ENCODE measurements around the gene CD99L2.
A peak's percentile ranks its signal among the peaks of the same experiment; 100 is the strongest.

The CD99L2 gene, protein sequence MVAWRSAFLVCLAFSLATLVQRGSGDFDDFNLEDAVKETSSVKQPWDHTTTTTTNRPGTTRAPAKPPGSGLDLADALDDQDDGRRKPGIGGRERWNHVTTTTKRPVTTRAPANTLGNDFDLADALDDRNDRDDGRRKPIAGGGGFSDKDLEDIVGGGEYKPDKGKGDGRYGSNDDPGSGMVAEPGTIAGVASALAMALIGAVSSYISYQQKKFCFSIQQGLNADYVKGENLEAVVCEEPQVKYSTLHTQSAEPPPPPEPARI

DNA sequence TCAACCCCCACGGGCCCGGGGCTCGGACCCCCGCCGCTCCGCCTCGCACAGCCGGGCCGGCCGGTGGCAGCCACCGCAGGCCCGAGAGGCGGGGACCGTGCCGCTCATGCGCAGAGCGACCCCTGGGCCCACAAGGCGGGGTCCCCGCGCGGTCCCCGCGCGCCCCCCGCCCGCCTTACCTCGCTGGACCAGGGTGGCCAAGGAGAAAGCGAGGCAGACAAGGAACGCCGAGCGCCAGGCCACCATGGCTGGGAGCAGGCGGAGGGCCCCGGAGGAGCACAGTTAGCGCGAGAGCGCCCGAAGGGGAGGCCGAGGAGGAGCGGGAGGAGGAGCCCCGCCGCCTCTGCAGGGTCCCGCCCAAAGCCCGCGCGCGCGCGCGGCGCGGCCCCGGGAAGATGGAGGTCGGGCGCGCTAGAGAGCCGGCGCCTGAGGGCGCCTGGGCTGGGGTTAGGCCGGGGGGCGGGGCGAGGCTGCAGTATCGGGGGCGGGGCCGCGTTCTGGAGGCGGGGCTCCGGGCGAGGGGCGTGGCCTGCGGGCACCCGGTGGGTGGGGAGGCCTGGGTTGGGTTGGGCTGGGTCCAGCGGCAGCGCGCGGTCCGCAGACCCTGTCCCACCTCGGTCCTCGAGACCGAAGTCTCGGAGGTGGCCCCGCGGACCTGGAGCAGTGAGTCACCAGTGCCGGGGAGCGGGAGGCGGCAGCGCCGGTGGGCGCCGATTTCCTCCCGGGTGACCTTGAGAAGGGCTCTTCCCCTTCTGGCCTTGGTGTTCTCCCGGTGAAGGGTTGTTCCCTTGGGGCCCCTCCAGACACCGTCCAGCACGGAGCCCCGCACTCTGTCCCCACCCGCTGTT, at the start of gene CD99L2:
TSS of gene CD99L2 (minus strand) at position 326 of the 848 bp plus-strand sequence. CDS start at position 246, 80 bp downstream.
- Histone ChIP-seq H3K4me1 (ENCODE audit: control insufficient read depth, insufficient read depth, low read length) (no peaks in the 10 kb centered on the region), H3K9ac (ENCODE audit: low read length) (peak within 1 kb of the TSS; percentile 60), H3K36me3 (ENCODE audit: control insufficient read depth, insufficient read depth, low read length) (no peaks in the 10 kb centered on the region), H3K27me3 (ENCODE audit: control insufficient read depth, insufficient read depth, low read length) (no peaks in the 10 kb centered on the region), H3K4me3 (ENCODE audit: low read length) (peak within 1 kb of the TSS; percentile 80), H3K27ac (ENCODE audit: low read depth, low read length) (peak within 1 kb of the TSS; percentile 72)

DNA sequence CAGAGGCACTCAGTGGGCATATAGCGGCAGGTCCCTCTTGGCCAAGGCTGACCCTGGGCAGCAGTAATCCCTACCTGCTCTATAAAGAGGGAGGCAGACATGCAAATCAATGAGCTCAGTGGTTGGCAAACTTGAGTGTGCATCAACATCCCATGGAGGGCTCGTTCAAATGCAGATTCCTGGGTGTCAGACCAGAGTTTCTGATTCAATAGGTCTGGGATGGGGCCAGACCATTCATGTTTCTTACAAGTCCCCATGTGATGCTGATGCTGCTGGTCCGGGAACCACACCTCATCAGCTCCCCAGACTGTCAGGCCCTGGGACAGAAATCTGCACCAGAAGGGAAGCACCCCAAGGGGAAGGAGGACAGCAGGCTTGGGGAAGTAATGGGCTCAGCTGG, 45.8 kb upstream of the CD99L2 start:
- Histone ChIP-seq H3K27ac (ENCODE audit: low read depth, low read length) (no peak overlapping the region), H3K9ac (ENCODE audit: low read length) (no peak overlapping the region), H3K4me1 (ENCODE audit: control insufficient read depth, insufficient read depth, low read length) (no peaks in the 10 kb centered on the region), H3K36me3 (ENCODE audit: control insufficient read depth, insufficient read depth, low read length) (no peaks in the 10 kb centered on the region), H3K4me3 (ENCODE audit: low read length) (no peak overlapping the region), H3K27me3 (ENCODE audit: control insufficient read depth, insufficient read depth, low read length) (no peaks in the 10 kb centered on the region)

DNA sequence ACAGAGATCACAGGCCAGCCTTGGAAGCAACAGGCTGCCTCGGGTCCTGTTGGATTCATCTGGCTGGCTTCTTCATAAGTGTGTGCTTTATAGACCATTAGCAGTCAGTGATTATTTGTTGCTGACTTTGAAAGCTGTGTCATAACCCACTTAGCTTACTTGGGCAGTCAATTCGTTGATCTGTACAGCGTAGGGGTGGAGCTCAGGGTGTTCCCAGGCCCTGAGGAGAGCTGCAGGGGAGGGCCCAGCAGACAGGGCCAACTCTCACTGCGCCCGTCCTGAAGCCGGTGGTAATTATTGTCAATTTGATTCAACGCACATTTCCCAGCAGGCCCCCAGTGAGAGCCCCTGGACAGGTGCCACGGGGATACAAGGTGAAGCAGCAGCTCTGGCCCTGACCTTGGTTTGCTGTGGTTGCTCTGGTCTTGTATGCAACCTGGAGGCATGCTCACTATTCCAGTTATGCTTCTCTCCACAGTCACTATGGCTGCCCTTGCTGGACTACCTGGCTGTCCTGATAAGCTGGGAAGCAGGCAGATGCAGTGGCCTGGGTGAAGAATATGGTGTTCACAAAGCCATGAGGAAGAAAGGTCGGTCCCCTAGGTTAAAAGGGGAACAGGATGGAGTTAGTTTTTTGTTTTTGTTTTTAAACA, 44.6 kb upstream of the CD99L2 start:
- H3K36me3 ChIP-seq (ENCODE audit: control insufficient read depth, insufficient read depth, low read length), result no peaks in the 10 kb centered on the region
- H3K4me3 ChIP-seq (ENCODE audit: low read length), result no peak overlapping the region
- no peaks in the 10 kb centered on the region for H3K27me3 ChIP-seq (ENCODE audit: control insufficient read depth, insufficient read depth, low read length)
- no peak overlapping the region for H3K27ac ChIP-seq (ENCODE audit: low read depth, low read length)
- H3K9ac ChIP-seq (ENCODE audit: low read length), result no peak overlapping the region
- H3K4me1 ChIP-seq (ENCODE audit: control insufficient read depth, insufficient read depth, low read length), result no peaks in the 10 kb centered on the region

DNA sequence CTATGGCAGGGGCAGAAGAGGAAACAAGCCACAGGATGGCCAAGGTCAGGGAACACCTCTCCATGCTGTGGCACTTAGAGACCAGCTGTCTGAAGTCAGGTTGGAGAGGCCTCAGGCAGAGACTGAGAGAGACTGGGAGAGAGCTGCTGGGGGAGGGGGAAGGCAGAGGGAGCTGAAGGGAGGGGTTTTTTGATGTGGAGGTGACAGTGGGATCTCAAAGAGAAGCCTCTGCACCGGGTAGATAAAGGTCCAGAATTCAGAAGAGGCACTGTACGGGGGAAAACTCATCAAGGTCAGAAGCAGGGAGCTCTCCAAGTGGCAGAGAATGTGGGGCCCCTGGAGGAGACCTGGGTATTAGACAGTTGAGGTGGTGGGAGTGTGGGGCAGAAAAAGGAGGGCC, 43.1 kb upstream of the CD99L2 start:
- H3K9ac ChIP-seq (ENCODE audit: low read length), result no peak overlapping the region
- no peaks in the 10 kb centered on the region for H3K27me3 ChIP-seq (ENCODE audit: control insufficient read depth, insufficient read depth, low read length)
- no peak overlapping the region for H3K27ac ChIP-seq (ENCODE audit: low read depth, low read length)
- no peaks in the 10 kb centered on the region for H3K36me3 ChIP-seq (ENCODE audit: control insufficient read depth, insufficient read depth, low read length)
- H3K4me1 ChIP-seq (ENCODE audit: control insufficient read depth, insufficient read depth, low read length), result no peaks in the 10 kb centered on the region
- H3K4me3 ChIP-seq (ENCODE audit: low read length), result no peak overlapping the region

DNA sequence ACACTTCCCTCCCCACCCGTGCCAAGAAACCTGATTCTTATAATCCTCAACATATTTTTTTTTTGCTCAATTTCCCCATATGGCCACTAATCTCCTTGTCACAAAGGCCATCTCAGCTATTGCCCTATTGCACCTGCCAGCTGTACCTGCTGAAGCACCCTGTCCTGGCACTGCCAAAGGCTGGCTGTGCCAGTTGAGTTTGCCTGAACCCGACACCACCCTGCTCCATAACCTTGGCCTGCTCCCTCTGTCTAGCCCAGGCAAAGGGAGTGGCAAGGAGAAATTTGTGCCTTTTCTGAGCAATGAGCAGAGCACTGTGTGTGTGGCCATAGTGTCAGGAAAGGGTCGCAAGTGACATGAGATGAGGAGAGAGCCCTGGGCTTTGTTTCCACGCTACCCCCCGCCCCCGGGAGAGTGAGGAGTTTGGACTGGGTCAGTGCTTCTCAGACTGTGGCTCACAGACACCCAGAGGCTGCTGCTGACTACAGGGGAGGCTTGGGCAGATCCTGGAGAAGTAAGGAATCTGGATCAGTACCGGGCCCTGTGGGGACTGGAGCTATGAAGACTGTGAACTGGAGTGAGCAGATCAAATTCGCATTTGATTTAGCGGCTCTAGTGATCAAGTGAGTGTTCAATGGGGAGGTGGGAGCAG, 42.5 kb upstream of the CD99L2 start:
- Histone ChIP-seq H3K9ac (ENCODE audit: low read length) (no peak overlapping the region), H3K4me3 (ENCODE audit: low read length) (no peak overlapping the region), H3K36me3 (ENCODE audit: control insufficient read depth, insufficient read depth, low read length) (no peaks in the 10 kb centered on the region), H3K27ac (ENCODE audit: low read depth, low read length) (no peak overlapping the region), H3K4me1 (ENCODE audit: control insufficient read depth, insufficient read depth, low read length) (no peaks in the 10 kb centered on the region), H3K27me3 (ENCODE audit: control insufficient read depth, insufficient read depth, low read length) (no peaks in the 10 kb centered on the region)

DNA sequence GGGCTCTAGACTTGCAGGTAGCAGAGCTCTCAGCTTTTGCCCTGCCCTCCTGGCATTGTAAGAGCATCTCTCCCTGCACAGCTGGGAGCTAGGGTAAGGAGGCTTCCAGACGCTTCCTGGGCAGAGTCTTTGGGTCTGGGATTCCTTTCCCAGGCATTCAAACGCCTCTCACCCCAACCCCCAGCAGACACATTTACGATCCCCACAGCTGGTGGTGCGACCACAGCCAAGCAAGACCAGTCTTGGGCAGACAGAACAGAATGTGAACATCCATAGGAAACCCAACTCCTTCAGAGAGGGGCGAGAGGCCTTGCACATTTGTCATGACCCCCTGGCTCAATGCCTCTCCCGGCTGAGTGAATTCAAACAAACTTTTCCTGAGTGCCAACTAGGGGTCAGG, 38.1 kb upstream of the CD99L2 start:
- no peaks in the 10 kb centered on the region for H3K4me1 ChIP-seq (ENCODE audit: control insufficient read depth, insufficient read depth, low read length)
- no peaks in the 10 kb centered on the region for H3K27me3 ChIP-seq (ENCODE audit: control insufficient read depth, insufficient read depth, low read length)
- H3K9ac ChIP-seq (ENCODE audit: low read length), result no peak overlapping the region
- no peak overlapping the region for H3K27ac ChIP-seq (ENCODE audit: low read depth, low read length)
- H3K4me3 ChIP-seq (ENCODE audit: low read length), result no peak overlapping the region
- H3K36me3 ChIP-seq (ENCODE audit: control insufficient read depth, insufficient read depth, low read length), result no peaks in the 10 kb centered on the region

DNA sequence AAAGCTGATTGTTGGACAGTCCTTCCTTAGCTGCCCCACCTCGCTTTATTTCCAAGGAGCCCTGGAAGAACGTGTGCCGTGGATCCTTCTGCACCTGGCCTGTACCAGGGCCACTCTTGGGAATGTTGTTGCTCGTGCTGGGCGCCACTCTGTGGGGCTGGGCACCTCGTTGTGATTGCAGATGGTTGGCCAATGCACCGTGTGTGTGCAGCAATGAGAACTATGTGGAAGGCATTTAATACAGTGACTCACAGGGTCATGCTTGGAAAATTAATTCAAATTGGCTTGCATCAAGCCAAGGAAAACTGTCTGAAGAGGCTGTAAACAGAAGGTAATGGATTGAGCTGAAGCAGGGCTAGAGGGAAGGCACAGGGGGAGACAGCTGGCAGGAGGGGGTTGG, 37.0 kb upstream of the CD99L2 start:
- Histone ChIP-seq H3K4me3 (ENCODE audit: low read length) (no peak overlapping the region), H3K27ac (ENCODE audit: low read depth, low read length) (no peak overlapping the region), H3K9ac (ENCODE audit: low read length) (no peak overlapping the region), H3K36me3 (ENCODE audit: control insufficient read depth, insufficient read depth, low read length) (no peaks in the 10 kb centered on the region), H3K27me3 (ENCODE audit: control insufficient read depth, insufficient read depth, low read length) (no peaks in the 10 kb centered on the region), H3K4me1 (ENCODE audit: control insufficient read depth, insufficient read depth, low read length) (no peaks in the 10 kb centered on the region)

DNA sequence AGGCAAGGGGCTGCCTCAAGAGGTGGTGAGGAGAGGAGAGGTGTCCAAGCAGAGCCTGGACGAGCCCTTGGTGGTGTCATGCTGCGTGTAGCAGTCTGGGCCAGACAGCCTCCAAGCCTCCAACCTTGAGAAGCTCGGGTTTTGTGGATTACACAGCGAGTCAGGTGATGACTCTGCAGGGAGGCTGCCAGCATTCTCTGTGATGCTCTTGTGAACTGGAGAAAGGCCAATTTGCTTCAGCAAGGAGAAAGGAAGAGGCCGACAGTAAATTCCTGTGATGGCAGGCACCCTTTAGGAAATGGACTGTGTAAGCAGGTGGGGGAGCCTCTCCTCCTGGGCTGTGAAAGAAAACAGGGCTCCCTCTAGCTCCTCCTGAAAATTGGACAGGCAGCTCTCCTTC, 36.0 kb upstream of the CD99L2 start:
- no peak overlapping the region for H3K9ac ChIP-seq (ENCODE audit: low read length)
- no peaks in the 10 kb centered on the region for H3K4me1 ChIP-seq (ENCODE audit: control insufficient read depth, insufficient read depth, low read length)
- no peak overlapping the region for H3K4me3 ChIP-seq (ENCODE audit: low read length)
- no peaks in the 10 kb centered on the region for H3K36me3 ChIP-seq (ENCODE audit: control insufficient read depth, insufficient read depth, low read length)
- peak overlapping the region; percentile 10 for H3K27ac ChIP-seq (ENCODE audit: low read depth, low read length)
- no peaks in the 10 kb centered on the region for H3K27me3 ChIP-seq (ENCODE audit: control insufficient read depth, insufficient read depth, low read length)

DNA sequence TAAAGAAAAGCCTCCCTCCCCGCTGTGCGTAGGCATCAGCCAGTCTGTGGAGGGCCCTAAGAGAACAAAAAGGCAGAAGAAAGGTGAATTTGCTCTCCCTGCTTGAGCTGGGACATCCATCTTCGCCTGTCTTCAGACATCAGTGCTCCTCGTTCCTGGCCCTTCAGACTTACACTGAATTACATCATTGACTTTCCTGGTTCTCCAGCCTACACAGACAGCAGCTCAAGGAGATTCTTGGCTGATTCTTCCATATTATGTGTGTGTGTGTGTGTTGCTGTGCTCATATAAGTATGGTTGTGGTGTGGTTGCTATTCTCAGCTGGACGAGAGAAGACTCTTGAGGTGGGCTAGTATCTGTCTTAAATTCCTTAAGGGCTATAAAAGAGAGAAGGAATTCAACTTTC, 35.5 kb upstream of the CD99L2 start:
- Histone ChIP-seq H3K4me3 (ENCODE audit: low read length) (no peak overlapping the region), H3K27me3 (ENCODE audit: control insufficient read depth, insufficient read depth, low read length) (no peaks in the 10 kb centered on the region), H3K9ac (ENCODE audit: low read length) (no peak overlapping the region), H3K27ac (ENCODE audit: low read depth, low read length) (peak overlapping the region; percentile 10), H3K36me3 (ENCODE audit: control insufficient read depth, insufficient read depth, low read length) (no peaks in the 10 kb centered on the region), H3K4me1 (ENCODE audit: control insufficient read depth, insufficient read depth, low read length) (no peaks in the 10 kb centered on the region)

DNA sequence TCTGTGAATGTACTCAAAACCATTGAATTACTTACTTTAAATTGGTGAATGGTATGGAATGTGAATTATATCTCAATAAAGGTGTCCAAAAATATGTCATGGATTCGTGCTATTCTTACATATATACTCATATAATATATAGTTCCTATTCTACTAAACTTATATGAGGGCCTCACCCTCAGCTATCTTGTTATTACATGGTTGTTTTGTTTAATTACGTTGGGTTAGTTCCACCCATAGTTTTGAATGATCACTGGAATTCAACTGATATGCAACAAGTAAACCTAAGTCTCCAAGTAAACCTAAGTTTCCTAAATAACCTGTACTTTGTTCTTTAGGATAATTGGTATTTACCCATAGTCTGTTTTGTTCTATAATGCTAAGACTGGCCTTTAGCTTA, 30.6 kb upstream of the CD99L2 start:
- Histone ChIP-seq H3K27ac (ENCODE audit: low read depth, low read length) (no peak overlapping the region), H3K4me3 (ENCODE audit: low read length) (no peak overlapping the region), H3K4me1 (ENCODE audit: control insufficient read depth, insufficient read depth, low read length) (no peaks in the 10 kb centered on the region), H3K36me3 (ENCODE audit: control insufficient read depth, insufficient read depth, low read length) (no peaks in the 10 kb centered on the region), H3K9ac (ENCODE audit: low read length) (no peak overlapping the region), H3K27me3 (ENCODE audit: control insufficient read depth, insufficient read depth, low read length) (no peaks in the 10 kb centered on the region)

DNA sequence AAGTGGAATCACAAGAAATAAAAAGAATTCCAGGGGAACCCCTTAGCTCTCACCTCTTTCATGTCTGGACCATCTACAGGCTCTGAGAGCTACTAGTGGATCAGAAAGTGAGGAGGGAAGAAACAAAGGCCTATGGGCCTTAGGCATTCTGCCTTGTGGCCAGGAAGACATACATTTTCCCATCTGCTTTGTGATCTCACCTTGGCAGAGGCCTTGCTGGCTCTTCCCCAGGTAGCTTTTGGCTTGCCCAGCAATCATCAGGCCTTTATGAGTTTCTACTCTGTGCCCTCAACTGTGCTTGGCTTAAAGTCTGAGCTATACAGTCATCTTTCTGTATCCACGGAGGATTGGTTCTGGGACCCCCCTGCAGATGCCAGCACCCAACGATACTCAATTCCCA, 28.3 kb upstream of the CD99L2 start:
- H3K27ac ChIP-seq (ENCODE audit: low read depth, low read length), result no peak overlapping the region
- H3K4me1 ChIP-seq (ENCODE audit: control insufficient read depth, insufficient read depth, low read length), result no peaks in the 10 kb centered on the region
- no peaks in the 10 kb centered on the region for H3K36me3 ChIP-seq (ENCODE audit: control insufficient read depth, insufficient read depth, low read length)
- no peaks in the 10 kb centered on the region for H3K27me3 ChIP-seq (ENCODE audit: control insufficient read depth, insufficient read depth, low read length)
- H3K4me3 ChIP-seq (ENCODE audit: low read length), result no peak overlapping the region
- H3K9ac ChIP-seq (ENCODE audit: low read length), result no peak overlapping the region

DNA sequence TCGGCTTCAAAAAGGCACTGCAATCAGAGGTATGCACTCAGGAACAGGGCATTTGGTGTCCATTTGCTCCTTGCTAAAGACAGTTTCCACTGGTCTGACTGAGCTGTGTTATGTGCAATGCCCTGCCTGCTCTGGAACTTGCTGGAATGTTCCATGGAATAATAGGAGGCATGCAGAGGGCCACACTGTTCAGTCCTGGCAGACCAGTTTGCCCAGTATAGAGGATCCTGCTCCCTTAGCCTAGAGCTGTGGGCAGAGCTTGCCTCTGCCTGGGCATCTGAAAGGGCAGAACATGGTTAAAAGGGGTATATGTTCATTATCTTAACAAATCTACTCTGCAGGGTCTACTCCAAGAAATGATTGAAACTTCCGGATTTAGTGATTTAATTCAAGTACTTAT, 27.8 kb upstream of the CD99L2 start:
- H3K27ac ChIP-seq (ENCODE audit: low read depth, low read length), result no peak overlapping the region
- no peak overlapping the region for H3K9ac ChIP-seq (ENCODE audit: low read length)
- no peak overlapping the region for H3K4me3 ChIP-seq (ENCODE audit: low read length)
- H3K36me3 ChIP-seq (ENCODE audit: control insufficient read depth, insufficient read depth, low read length), result no peaks in the 10 kb centered on the region
- no peaks in the 10 kb centered on the region for H3K4me1 ChIP-seq (ENCODE audit: control insufficient read depth, insufficient read depth, low read length)
- no peaks in the 10 kb centered on the region for H3K27me3 ChIP-seq (ENCODE audit: control insufficient read depth, insufficient read depth, low read length)

Data from rectal smooth muscle tissue (tissue), 1 donor.